ENCODE results near the gene TLX3.
"Not testable (repeated sequence)": the region's sequence is repeated elsewhere in the genome, so short reads cannot be mapped to it uniquely, and the experiment has no call there.

DNA sequence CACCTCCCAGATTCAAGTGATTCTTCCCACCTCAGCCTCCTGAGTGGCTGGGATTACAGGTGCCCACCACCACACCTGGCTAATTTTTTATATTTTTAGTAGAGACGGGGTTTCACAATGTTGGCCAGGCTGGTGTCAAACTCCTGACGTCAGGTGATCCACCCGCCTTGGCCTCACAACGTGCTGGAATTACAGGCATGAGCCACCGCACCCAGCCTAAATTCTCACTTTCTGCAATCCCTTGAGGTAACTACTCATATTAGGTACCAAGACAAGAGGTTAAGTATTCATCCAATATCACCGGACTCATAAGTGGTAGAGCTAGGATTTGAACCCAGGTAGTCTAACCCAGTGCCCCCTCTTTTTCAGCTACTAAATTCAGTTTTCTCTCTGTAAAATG is 11.1 kb upstream of the TLX3 start:
- not testable (repeated sequence) for TF ChIP-seq CTCF (conservative IDR thresholded peaks at IDR 0.05; ENCODE audit: low read depth, low read length); MAFK (IDR thresholded peaks at IDR 0.05; ENCODE audit: low read depth, low read length); CEBPB (IDR thresholded peaks at IDR 0.05; ENCODE audit: low read depth, low read length); CHD1 (IDR thresholded peaks at IDR 0.05; ENCODE audit: low read depth, low read length); POLR2A (IDR thresholded peaks at IDR 0.05; ENCODE audit: low read depth, low read length); RFX5 (IDR thresholded peaks at IDR 0.05; ENCODE audit: low read depth, low read length); RAD21 (IDR thresholded peaks at IDR 0.05; ENCODE audit: low read length); MAZ (IDR thresholded peaks at IDR 0.05; ENCODE audit: borderline replicate concordance, low read depth, low read length)
- TF ChIP-seq, protein P1, sequence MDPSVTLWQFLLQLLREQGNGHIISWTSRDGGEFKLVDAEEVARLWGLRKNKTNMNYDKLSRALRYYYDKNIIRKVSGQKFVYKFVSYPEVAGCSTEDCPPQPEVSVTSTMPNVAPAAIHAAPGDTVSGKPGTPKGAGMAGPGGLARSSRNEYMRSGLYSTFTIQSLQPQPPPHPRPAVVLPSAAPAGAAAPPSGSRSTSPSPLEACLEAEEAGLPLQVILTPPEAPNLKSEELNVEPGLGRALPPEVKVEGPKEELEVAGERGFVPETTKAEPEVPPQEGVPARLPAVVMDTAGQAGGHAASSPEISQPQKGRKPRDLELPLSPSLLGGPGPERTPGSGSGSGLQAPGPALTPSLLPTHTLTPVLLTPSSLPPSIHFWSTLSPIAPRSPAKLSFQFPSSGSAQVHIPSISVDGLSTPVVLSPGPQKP (IDR thresholded peaks at IDR 0.05; ENCODE audit: borderline replicate concordance, low read depth, low read length): not testable (repeated sequence)
- TF ChIP-seq, protein P2, sequence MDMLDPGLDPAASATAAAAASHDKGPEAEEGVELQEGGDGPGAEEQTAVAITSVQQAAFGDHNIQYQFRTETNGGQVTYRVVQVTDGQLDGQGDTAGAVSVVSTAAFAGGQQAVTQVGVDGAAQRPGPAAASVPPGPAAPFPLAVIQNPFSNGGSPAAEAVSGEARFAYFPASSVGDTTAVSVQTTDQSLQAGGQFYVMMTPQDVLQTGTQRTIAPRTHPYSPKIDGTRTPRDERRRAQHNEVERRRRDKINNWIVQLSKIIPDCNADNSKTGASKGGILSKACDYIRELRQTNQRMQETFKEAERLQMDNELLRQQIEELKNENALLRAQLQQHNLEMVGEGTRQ (IDR thresholded peaks at IDR 0.05; ENCODE audit: low read depth, low read length): not testable (repeated sequence)
